GM19372 (cell line): Measurements from ENCODE around the gene GIMAP7.
"Not testable (repeated sequence)": the region's sequence is repeated elsewhere in the genome, so short reads cannot be mapped to it uniquely, and the experiment has no call there.

Source experiments
- ATAC-seq: cut with Tn5 transposase; IDR thresholded peaks from one replicate; pipeline ENCODE4 v1.9.1; 2021; ENCODE audit warnings: mild to moderate bottlenecking, low read depth, moderate library complexity; ENCODE audit not compliant: unreplicated experiment

GIMAP7 gene

GRCh38 chr7:150514748-150515222 lies at the start of gene GIMAP7:
TSS of gene GIMAP7 (plus strand) at chr7:150514872. CDS start at chr7:150519975, 5,103 bp downstream.
- peak; percentile 73 for ATAC-seq

DNA sequence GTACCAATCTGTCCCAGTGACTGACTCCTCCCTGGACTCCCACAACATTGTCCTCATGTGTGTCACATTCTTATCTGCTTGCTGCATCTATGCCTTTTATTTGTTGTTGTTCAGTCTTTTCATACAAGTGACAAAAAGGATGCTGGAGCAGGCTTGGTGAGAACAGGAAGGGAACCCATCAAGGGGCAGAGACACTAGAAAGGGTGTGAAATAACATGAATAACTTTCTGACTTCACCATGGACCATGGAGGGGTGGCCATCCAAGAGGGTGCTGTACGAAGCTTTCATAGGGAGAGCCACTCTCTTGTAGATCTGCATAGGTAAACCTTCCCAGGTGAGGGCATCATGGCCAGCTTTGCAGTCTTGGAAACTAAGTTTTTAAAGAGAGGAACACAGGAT lies 49.7 kb upstream of the GIMAP7 start:
- ATAC-seq, result no peak

DNA sequence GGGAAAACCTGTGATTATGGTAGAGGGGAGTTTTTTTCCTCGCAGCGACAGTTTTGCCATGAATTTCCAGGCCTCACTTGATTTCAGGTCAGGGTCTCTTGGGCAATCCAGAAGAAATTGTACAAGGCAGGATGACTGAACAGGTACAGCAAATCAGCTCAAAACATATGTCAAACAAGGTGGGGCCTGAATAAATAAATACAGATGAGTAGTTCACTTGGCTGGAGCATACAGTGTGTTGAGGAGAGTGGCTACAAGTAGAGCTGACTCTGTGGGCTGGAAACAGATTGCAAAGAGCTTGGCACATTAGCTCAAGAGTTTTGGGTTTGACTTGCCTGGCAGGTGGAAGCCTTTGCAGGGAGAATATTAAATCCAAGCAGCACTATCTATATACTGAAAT lies 49.3 kb upstream of the GIMAP7 start:
- no peak for ATAC-seq

DNA sequence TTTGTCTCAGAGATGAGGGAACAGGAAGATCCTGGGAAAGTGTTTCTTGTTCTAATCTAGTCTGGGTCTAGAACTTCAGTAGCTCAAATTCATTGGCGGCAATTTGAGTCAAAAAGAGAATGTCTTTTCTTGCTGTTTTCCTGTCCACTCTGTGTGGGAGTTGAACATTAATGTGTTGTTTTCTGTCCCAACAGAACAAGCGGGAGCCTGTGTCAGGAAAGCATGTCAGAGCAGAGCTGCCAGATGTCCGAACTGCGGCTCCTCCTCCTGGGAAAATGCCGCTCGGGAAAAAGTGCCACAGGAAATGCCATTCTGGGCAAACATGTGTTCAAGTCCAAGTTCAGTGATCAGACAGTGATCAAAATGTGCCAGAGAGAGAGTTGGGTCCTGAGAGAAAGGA lies 48.2 kb upstream of the GIMAP7 start:
- ATAC-seq, result no peak

DNA sequence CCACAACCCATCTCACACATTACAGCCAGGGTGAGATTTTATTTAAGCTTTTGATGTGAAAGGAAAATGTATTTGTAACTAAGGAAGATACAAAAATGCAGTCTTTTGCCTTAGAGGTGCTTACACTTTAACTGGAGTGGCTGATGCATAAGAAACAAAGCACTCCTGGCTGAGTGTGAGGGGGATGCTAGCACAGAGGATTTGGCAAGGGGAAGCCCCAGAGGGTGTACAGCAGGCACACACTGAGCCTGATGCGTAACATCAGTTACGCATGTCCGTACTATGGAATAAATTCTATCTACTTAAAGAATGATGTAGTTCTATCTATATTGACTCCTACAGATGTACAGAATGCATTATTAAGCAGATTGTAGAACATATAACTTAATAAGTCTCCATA lies 46.4 kb upstream of the GIMAP7 start:
- ATAC-seq, result no peak

DNA sequence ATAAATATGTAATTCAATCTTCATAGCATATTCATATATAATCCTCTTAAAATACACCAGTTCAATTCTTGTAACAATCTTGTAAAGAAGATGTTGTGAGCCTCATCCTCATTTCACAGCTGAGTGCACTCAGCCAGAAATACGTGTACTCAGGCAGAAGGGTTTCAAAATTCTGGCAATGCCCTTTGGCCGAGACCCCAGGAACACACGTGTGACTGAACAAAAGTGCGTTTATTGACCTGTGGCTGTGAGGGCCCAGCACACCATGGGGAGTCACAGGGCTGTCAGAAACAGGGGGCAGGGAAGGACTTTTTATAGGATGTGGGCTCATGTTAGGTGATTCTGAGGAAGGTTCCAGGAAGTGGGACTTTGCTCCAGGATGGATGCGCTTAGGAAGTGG lies 42.8 kb upstream of the GIMAP7 start:
- ATAC-seq, result no peak

- ATAC-seq, result no peak
Measured at GRCh38 chr7:150473902-150474301, 40.8 kb upstream of the GIMAP7 start.

DNA sequence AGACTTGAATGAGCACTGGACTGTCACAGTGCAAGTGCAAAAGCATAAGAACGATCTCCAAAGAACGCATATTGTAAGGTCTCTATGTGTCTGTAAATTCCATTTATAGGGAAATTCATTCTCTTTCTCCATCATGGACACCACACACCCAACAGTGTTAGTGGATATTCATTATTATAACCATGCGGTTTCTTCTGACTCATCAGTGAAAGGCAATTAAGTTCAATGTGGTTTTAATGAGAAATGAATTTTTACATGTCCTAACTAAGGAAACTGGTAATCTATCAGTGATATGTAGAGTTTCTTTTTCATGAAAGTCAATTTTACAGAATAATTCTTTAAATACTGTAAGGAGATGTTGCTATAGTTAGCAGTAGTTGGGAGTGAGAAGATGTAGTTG lies 38.4 kb upstream of the GIMAP7 start:
- no peak for ATAC-seq

DNA sequence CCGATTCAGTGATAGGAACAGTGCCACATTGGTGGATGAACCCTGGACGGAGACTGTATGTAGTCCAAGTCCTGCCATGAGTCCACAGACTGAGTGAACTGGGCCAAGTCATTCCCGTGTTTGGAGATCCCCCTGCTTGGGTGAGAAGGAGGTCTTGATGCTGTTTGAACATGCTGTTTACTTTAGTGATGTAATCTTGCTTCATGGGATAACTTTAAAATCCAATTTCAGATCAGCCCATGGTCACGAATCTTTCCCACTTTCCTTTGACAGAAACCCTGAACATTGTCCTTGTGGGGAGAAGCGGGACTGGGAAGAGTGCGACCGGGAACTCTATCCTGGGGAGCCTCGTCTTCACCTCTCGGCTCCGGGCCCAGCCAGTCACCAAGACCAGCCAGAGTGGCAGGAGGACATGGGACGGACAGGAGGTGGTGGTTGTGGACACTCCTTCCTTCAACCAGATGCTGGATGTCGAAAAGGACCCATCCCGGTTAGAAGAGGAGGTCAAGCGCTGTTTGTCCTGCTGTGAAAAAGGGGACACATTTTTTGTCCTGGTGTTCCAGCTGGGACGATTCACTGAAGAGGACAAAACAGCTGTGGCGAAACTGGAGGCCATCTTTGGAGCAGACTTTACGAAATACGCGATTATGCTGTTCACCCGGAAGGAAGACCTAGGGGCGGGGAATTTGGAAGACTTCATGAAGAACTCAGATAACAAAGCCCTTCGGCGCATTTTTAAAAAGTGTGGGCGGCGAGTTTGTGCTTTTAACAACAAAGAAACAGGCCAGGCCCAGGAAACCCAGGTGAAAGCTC lies 37.6 kb upstream of the GIMAP7 start:
- no peak for ATAC-seq

DNA sequence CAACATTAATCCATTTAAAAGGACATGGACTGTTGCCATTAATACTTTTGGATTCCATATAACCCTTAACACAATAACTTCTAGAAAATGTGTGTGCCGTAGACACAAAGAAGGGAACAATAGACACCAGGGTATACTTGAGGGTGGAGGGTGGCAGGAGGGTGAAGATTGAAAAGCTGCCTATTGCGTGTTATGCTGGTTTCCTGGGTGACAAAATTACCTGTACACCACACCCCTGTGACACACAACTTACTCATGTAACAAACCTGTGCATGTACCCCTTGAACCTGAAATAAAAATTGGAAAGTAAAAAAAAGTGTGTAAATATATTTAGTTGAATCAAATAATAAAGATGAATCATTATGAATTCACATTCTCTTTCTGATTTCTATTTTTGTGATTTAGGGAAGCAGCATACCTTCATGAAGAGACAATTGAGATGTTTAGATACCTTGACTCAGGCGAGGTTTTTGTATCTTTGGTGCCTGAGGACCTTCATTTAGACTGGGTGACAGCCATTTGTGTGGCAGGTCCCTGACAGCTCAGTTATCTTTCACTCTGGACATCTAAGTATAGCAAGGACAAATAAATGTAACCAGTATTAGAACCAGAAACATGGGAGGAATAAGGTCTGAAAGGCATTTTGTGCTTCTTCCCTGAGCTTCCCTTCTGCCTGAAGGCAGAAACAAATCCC lies 35.5 kb upstream of the GIMAP7 start:
- ATAC-seq, result no peak

DNA sequence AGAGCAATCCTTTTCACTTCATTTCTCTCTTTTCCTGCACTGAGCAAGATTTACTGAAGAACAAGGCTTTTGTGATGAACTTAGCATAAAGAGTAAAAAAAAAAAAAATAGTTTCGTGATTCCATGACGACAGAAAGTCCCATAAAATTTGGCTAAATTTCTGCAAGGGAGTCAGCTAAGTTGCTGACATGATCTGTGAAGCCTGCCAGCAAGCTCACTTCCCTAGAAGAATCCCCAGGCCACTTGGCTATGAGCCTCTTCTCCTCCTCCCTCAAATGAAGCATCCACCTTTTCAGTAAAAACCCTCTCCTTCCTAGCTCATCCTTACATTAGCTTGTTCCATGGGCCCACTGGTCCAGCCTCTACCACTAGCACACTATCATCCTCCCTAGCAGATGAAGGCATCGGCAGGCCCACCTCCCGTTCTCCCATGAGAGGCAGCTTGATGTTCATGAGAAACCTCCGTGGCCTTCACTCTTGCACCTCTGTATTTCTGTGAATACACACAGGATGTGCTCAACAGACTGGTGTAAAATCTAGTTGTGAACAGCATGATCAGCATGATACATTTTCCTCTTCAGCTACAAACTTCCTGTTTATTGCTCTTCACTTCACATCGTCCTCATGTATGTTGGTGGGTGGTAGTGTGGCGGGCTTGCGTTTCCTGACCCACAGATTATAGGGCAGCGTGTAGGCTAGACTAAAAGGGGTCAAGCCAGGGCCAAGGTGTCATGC lies 33.3 kb upstream of the GIMAP7 start:
- no peak for ATAC-seq

- ATAC-seq, result no peak
Measured at GRCh38 chr7:150481922-150482321, 32.8 kb upstream of the GIMAP7 start.

GRCh38 chr7:150483514-150483913 lies 31.2 kb upstream of the GIMAP7 start:
- not testable (repeated sequence) for ATAC-seq

- not testable (repeated sequence) for ATAC-seq
Measured at GRCh38 chr7:150484071-150484470, 30.6 kb upstream of the GIMAP7 start.

GRCh38 chr7:150487625-150488024 lies 27.0 kb upstream of the GIMAP7 start:
- no peak for ATAC-seq

DNA sequence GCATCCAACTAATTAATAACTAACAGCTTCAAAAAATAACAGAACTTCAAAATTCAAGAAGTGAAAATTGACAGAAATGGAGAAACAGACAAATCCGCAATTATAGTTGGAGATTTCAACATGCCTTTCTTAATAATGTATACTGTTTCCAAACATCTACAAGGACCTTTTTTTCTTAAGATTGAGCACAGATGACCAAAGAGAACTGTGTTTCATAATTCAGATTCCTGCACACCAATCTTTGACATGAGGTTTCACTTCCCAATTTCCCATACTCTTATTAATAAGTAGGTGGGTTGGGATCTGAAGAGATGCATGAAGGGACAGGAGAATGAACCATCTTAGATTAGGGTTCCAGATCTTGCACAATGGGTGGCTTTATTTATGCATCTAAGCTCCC lies 24.9 kb upstream of the GIMAP7 start:
- ATAC-seq, result no peak

DNA sequence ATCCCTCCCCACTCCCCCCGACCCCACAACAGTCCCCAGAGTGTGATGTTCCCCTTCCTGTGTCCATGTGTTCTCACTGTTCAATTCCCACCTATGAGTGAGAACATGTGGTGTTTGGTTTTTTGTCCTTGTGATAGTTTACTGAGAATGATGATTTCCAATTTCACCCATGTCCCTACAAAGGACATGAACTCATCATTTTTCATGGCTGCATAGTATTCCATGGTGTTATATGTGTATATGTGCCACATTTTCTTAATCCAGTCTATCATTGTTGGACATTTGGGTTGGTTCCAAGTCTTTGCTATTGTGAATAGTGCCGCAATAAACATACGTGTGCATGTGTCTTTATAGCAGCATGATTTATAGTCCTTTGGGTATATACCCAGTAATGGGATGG lies 21.2 kb upstream of the GIMAP7 start:
- not testable (repeated sequence) for ATAC-seq

- ATAC-seq, result no peak
Measured at GRCh38 chr7:150502519-150502918, 12.2 kb upstream of the GIMAP7 start.

- ATAC-seq, result no peak
Measured at GRCh38 chr7:150503155-150503554, 11.5 kb upstream of the GIMAP7 start.

DNA sequence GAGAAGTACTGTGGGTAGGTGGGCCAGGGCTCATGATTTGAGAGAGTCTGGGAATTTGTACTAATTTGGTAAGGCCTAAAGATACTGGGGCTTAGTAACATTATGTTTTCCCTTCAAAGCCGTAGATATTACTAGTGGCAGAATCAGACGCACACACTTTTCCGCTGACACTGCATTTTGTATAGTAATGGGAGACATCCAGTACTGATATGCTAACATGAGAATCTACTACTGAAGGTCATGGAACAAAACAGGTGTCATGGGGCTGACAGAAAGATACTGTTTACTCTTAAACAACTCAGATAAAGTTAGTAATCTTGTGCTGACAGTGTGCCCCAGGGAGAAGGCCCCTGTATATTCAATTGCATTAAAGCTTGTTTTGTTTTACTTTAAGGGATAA lies 11.1 kb upstream of the GIMAP7 start:
- ATAC-seq, result no peak

GRCh38 chr7:150507947-150508602 lies 6.6 kb upstream of the GIMAP7 start:
- ATAC-seq, result no peak
